Measurements from ENCODE around the gene POLDIP2.
A peak's percentile ranks its signal among the peaks of the same experiment; 100 is the strongest.

Gene POLDIP2

GRCh38 chr17:28388106-28388505 is 30.8 kb upstream of the POLDIP2 start:
- DNase-seq = no peak

- DNase-seq = no peak
Observed at GRCh38 chr17:28386391-28386790, 29.1 kb upstream of the POLDIP2 start.

GRCh38 chr17:28385406-28385805 is 28.1 kb upstream of the POLDIP2 start:
- no peak for DNase-seq

- DNase-seq = no peak
Observed at GRCh38 chr17:28385037-28385400, 27.7 kb upstream of the POLDIP2 start.

- DNase-seq = no peak
Observed at GRCh38 chr17:28384281-28385036, 27.1 kb upstream of the POLDIP2 start.

GRCh38 chr17:28381141-28381825 is 24.0 kb upstream of the POLDIP2 start:
- no peak for DNase-seq

- peak; percentile 36 for DNase-seq
Observed at GRCh38 chr17:28379814-28380801, 22.8 kb upstream of the POLDIP2 start.

- no peak for DNase-seq
Observed at GRCh38 chr17:28372945-28373274, 15.6 kb upstream of the POLDIP2 start.

- DNase-seq = no peak
Observed at GRCh38 chr17:28372203-28372944, 15.0 kb upstream of the POLDIP2 start.

- DNase-seq = peak; percentile 93
Observed at GRCh38 chr17:28371245-28372202, 14.2 kb upstream of the POLDIP2 start, which contains the start of gene SARM1. SARM1 (plus strand) TSS chr17:28371694; CDS start chr17:28372033, 339 bp downstream.

GRCh38 chr17:28370744-28371103 is 13.4 kb upstream of the POLDIP2 start:
- no peak for DNase-seq

- DNase-seq = no peak
Observed at GRCh38 chr17:28370035-28370743, 12.9 kb upstream of the POLDIP2 start, which contains the start of gene VTN. VTN (minus strand) TSS chr17:28370307; CDS start chr17:28370203, 104 bp downstream.

GRCh38 chr17:28369684-28370034 is 12.3 kb upstream of the POLDIP2 start:
- DNase-seq = no peak

GRCh38 chr17:28368915-28369683 is 11.8 kb upstream of the POLDIP2 start:
- DNase-seq = no peak

- no peak for DNase-seq
Observed at GRCh38 chr17:28368306-28368831, 11.0 kb upstream of the POLDIP2 start.

GRCh38 chr17:28367641-28368305 is 10.4 kb upstream of the POLDIP2 start:
- DNase-seq = no peak

GRCh38 chr17:28366605-28367004 is 9.3 kb upstream of the POLDIP2 start:
- no peak for DNase-seq

GRCh38 chr17:28365487-28365886 is 8.2 kb upstream of the POLDIP2 start:
- no peak for DNase-seq

Measured in fibroblast of skin of right quadriceps (primary cell).